ELR (cell line): Measurements from ENCODE around the gene NPAS3.

Source experiments
- DNase-seq: peaks from one replicate; pipeline ENCODE4 v3.0.0-alpha.2; 2015; ENCODE audit warnings: low read depth

The NPAS3 gene

DNA sequence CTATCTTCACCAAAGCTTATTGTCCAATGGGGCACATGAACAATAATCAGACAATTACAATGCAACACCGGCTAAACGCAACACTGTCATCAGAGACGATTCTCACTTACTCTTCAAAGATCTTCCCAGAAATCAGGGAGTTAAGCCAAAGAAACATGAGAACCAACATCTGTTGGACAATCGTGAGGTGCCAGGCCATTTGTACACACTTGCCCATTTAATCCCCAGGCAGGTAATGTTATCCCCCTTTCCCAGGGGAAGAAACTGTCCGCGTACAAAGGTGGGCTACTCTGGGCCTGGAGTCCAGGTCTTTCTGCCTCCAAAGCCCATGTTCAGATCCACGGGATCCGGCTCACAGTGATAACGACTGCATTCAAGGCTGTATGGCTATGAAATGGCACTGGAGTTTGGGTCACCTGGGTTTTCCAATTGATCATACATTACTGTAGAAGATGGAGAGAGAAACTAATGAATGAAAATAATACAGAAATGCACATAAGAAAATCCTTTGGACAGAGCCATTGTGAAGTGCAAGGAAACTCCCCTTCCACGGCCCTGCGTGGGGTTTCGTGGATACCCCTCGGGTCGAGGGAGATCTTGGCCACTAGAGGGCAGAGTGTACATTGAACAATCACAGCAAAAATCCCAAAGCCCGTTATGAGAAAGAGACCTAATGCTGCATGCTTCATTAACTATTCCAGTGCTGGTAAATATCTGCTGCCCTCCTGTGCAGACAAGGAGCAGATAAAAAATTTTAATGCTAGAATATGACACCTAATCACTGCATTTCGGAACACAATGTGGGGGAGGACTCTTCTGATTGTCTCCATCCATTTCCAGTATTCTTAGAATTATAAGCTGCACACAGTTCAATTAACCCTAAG, 900.8 kb downstream of the NPAS3 start:
- DNase-seq: peak; percentile 57

DNA sequence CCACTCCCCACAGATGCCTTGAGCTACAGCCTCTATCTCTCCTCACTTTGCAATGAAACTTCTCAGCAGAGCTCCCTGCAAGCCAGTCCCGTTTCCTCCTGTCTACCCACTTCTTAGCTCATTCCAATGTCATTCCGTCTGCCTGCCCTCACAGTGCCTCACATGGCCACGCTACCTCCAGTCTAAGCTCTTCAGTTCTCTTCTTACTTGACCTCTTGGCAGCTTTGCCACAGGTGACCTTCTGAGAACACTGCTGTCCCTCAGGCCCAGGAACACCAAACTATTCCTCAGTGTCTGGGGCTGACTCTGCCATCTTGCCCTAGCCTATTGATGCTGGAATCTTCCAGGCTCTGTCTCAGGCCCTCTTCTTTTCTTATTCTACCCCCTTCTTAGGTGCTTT, 902.1 kb downstream of the NPAS3 start:
- DNase-seq: no peak

DNA sequence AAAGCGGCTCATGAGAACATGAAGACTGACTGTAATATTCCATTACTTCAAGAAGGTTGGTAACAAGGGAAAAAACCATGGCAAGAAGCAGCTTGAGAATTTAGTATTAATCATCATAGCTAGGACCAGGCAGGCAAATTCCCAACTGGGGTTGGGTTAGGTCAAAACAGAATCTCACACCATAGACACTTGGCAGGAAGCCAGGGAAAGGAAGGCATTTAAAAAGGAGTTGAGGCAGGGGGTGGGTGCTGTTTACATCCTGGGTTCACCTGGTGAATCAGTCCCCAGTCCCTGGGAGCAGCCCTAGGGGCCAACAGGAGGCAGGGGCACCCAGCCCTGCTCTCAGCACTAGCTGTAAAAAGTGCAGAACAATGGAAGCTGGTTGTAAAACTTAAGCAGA, 903.6 kb downstream of the NPAS3 start:
- DNase-seq: no peak

DNA sequence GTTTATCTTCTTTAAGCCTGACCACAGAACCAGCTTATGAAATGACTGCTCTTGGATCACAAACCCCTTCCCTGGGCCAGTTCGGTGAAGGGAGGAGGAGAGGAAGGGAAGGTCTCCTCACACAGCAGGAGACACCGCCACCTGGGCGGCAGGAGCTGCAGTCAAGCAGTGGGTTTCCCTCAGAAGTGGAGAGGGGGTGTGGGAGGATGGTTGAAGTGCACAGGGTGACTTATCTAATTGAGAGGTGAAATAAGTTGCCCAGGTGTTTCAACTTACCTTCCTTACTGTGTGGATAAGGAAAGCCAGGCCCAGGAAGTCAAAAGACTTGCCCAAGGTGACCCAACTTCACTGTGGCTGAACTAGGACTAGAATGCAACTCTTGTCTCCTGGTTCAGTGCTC, 905.4 kb downstream of the NPAS3 start:
- DNase-seq: no peak

DNA sequence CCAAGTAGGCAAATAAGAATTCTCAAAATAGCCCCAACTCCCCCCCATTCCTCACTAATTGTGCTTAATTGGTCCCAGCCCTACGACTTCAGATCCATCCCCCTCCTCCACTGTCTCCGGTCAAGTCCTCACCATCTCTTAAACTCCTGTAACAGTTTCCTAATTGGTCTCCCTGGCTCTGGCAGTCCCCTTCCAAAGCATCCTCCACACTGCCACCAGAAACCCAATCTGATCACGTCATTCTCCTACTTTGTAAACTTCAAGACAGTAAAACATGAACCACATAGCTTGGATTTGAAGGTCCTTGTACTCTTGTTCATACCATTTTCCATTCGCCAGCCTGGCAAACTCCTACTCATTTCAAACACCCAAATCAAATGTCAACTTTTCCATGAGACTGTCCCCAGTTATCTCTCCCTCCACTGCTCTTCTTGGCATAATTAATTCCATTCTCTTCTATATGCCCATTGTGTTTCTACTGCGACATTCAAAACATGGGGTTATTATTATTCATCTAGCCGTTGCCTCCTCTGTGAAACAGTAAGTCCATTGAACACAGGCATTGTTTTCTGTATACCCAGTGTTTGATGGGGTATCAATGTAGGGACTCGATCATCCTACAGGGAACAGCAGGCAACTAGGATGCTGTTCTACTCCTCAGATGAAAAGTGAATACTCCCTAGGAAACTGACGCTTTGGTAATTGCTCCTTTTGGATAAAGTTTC, 907.6 kb downstream of the NPAS3 start:
- DNase-seq: no peak

DNA sequence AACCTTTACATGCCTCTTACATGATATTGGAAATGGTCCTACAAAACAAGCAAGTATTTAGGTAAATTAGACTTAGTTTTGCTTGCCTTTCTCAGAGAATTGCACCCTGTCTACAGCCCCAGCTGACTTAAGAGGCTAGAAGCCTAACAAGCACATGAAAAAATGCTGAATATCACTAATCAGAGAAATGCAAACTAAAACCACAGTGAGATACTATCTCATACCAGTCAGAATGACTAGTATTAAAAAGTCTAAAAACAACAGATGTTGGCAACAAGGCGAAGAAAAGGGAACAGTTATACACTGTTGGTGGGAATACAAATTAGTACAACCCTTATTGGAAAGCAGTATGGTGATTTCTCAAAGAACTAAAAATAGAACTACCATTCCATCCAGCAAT, 908.4 kb downstream of the NPAS3 start:
- DNase-seq: no peak

DNA sequence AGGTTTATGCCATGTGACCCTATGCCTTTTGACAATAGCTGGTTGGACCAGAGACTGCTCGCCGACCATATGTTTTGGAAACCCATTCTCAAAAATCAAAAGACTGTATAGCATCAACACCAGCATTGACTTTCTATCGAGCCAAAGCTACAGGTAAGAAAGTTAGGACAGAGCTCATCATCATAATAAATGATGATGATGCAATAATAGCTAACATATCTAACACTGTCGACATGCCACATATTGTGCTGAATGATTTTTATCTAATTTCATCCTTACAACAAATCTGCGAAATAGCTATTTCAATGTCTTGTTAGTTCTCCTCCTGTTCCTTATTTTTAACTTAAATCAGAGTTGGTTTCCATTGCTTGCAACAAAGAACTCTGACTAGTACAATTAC, 909.3 kb downstream of the NPAS3 start:
- no peak for DNase-seq

DNA sequence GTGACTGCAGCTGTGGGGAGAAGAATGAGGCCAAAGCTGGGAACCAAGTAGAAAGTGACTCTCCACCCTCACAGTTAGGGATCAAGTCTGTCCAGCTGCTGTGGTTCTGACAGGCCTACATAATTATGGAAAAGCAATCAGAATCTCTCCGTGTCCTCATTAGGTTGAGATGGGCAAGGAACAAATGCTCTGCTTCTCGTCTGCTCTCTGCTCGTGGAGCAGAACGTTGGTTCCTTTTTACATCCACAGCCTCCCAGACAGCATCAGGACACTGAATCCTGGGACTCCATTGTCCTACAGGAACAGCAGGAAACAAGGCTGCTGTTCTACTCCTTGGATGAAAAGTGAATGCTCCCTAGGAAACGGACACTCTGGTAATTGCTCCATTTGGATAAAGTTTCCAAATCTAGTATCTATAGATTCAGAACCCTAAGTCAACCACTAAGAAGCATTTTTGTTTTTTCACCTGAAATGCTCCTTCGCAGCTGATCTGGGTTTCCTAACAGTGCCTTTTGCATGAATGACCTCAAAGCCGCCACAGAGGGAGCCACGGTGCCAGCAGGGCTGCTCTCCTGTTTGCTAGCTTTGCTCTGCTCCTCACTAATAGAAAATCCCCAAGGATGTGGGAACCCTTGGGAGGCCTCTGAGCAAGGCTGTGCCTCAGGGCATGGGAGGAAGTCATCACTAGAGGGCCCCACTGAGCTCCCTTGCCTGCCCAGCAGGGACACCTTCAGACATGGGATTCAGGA, 910.2 kb downstream of the NPAS3 start:
- DNase-seq: peak; percentile 62

DNA sequence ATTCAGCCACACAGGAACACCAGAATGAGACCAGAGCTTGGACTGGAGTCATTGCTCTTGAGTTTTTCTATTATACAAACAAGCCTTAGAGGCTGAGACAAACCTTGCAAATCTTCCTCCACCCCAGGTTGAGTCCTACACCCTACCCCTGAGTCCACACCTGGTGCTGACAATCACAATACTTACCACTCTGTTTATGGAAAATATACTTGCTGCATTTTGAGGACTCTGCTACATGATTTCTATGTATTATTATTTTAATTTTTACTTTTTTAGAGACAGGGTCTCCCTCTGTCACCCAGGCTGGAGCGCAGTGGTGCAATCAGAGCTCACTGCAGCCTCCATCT, 910.7 kb downstream of the NPAS3 start:
- no peak for DNase-seq

DNA sequence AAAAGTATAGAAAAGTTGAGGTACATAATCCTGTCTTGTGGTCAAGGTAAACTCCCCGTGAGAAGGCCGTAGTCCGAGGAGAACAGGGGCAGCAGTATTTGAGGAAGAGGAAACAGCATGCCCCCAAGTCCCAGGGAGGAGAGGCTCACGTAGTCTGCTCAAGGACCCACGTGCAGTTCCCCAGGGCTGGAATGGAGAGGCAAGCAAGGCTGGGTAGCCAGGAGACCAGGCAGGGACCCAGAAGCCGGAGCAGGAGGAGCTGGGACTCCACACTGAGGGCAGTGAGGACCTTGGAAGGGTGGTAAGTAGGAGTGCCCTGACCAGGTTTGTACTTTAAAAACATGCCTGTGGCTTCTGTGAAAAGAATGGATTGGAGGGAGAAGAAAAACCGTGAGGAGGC, 912.1 kb downstream of the NPAS3 start:
- DNase-seq: no peak

DNA sequence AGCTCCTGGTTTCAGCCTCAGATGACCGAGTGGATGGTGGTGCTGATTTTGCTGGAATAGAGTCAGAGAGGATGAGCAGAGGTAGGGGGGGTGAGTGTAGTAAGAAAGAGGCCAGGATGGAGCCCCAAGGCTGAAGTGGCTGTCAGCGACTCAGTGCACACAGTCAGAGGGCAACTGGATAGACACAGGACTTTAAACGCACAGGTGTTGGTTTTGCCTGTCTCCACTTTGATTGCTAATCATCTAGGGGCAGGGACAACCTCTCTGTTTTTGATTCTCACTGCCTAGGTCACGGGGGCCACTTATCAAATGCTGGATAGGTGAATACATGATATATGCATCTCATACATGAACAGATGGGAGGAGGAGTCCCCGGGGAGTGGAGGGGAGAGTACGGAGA, 912.7 kb downstream of the NPAS3 start:
- DNase-seq: no peak

DNA sequence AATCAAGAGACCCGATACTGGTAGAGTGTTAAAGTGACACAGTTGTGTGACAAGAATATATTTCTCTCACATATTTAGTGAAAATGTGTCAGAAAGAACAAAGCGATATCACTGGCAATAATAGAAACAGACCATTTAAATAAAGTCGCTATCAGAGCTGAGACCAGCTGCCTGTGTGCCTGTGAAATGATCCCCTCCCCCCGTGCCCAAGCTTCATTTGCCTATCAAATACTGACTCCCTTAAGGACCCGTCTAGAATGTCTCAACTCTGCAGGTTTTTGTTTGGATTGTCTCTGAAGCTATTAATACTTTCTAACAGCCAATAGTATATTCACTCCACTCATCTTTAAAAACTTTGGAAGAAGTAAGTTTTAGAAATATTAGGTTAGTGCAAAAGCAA, 913.3 kb downstream of the NPAS3 start:
- DNase-seq: no peak
